CD4-positive, alpha-beta T cell treated with Interleukin-12 subunit alpha and Interleukin-12 subunit beta, for 1 hour (primary cell): ENCODE data around the gene MTHFSD.

ENCODE experiments used
- DNase-seq: peaks from one replicate; pipeline ENCODE4 v3.0.0-alpha.2; 2020

The MTHFSD gene

DNA sequence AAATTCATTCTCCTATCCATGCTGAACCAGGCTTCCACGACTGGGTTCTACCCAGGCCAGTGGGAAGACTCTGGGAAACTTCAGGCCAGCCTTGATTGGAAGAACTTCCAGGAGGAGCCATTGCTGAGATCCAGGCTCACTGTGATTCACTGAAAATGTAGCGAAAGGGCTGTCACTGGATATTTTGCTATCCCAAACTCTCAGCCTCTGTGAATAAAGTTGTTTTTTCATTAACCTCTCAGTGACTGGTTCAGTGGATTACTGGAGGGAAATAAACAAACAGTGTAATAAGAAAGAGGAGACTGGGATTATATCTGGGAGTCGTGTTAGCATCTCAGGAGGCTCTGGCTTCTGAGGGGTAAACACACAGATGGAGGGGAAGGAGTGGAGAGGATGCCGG is 26.4 kb upstream of the MTHFSD start:
- no peak for DNase-seq

GRCh38 chr16:86580791-86581170 is 25.7 kb upstream of the MTHFSD start:
- no peak for DNase-seq

GRCh38 chr16:86580063-86580790 is 25.2 kb upstream of the MTHFSD start:
- no peak for DNase-seq

DNA sequence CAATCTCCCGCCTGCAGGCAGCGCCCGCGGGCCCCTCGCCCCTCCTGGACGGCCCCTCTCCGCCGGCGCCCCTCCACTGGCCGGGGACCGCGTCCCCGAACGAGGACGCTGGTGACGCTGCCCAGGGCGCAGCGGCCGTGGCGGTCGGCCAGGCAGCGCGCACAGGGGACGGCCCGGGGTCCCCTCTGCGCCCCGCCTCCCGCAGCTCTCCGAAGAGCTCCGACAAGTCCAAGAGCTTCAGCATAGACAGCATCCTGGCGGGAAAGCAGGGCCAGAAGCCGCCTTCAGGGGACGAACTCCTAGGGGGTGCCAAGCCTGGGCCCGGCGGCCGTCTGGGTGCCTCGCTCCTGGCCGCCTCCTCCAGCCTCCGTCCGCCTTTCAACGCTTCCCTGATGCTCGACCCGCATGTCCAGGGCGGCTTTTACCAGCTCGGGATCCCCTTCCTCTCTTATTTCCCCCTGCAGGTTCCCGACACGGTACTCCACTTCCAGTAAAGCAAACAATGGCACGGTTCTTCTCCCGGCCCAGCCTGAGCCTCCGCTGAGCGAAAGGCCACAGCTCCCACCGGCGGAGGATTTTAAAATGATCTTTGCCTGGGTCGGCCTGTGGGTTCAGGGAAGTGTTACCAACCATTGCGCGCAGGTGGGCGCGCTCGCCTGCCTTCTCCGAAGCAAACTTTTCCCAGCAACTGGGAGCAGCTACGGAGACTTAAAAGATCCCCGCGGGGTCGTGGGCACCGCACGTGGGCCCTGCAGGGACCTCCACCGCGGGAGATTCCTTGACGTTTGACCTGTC is 24.4 kb upstream of the MTHFSD start:
- DNase-seq = no peak

DNA sequence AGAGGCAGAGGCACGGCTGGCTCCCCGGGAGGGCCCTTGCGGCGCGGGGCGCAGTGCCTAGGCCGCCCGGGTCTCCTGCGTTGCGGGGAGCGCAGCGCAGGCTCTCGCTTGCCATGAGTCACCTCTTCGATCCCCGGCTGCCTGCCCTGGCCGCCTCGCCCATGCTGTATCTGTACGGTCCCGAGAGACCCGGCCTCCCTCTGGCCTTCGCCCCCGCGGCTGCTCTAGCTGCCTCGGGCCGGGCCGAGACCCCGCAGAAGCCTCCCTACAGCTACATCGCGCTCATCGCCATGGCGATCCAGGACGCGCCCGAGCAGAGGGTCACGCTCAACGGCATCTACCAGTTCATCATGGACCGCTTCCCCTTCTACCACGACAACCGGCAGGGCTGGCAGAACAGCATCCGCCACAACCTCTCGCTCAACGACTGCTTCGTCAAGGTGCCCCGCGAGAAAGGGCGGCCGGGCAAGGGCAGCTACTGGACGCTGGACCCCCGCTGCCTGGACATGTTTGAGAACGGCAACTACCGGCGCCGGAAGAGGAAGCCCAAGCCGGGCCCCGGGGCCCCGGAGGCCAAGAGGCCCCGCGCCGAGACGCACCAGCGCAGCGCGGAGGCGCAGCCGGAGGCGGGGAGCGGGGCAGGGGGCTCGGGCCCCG is 23.7 kb upstream of the MTHFSD start:
- DNase-seq = no peak

GRCh38 chr16:86578061-86578599 is 23.1 kb upstream of the MTHFSD start, which contains the start of gene FOXL1:
FOXL1 (plus strand) TSS chr16:86578549; CDS start chr16:86578724, 175 bp downstream.
- no peak for DNase-seq

DNA sequence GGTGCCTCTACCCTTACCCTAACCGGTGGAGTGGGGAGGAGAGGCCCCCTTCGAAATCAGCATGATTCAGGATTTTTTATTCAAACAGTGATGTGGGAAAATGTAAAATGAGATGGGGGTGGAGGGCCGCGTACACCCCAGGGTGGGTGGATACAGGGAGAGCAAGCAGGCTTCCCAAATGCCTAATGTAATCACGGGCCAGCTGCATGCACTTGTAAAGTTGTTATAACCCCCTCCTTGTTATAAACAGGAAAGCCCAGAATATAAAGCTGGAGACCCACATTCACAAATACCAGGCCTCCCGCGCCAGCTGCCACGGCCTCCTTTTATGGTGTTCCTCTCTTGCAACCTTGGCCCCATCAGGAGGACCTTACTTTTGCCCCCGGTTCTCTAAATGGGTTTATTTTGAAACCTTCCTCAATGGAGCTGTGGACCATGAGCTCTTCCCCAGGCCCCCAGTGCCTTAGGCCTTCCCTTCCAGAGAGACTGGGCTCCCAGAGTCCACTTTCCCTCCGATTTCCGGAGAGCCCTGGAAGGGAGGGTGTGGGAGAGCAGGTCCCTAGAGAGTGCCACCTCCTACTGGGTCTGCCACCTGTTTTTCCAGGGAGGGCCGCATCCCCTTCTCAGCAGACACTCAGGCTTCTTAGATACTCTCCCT is 22.4 kb upstream of the MTHFSD start:
- DNase-seq = no peak

GRCh38 chr16:86576591-86577313 is 21.7 kb upstream of the MTHFSD start:
- no peak for DNase-seq

- DNase-seq = peak; percentile 27
Measured at GRCh38 chr16:86575754-86576557, 20.9 kb upstream of the MTHFSD start.

GRCh38 chr16:86575095-86575685 is 20.2 kb upstream of the MTHFSD start:
- DNase-seq = no peak

DNA sequence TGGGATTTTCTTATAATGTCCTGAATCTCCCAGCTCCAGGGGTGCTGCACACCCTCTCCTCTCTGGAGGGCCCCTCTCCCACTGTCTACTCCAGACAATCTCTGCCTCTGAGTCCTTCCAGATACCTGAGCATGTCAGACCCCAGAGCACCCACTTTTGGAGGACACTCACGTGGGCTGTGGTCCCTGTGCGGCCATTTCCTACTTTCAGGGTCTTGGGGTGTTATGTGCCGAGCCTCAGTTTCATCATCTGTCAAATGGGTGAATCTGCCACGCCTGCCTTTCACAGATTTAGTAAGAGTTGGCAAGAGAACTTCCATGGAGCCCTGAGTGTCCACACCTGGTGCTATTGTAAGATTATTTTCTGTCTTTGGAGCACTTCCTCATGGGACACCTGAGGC is 19.6 kb upstream of the MTHFSD start:
- DNase-seq = no peak

DNA sequence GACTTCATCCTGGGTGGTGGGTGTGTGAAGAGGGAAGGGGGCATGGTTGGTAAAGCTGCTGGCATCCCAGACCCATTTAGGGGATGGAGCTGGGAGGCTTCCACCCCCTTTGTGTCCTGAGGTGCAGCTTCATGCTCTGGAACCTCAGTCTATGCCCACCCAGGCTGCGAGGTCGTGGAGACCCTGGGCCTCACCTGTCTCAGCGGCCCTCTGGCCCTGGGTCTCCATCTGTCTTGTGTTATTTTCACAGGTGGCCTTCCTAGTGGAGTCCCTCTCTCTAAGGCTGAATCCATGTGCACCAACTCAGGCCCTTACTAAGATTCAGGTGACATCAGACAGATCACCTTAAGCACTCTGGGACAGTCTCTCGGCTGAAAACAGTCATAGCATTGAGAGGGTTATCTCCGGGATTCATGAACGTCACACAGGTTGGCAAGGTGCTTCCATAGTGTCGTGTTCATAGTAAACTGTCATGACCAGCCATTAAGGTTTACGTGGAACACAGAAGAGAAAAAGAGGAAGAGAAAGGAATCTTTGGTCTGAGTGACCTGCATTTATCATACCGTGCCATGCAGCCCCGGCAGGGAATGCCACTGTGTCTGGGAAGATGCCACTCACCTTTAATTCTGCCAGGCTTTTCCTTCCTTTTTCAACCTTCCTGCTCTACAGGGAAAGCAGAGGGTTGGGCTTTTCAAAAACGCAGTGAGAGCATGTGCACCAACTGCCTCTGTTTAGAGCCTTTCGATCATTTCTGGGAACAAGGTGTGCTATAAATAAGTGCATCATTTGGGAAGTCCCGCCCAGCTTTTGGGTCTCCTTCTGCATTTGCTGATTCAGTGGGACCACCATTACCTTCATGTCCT is 18.8 kb upstream of the MTHFSD start:
- no peak for DNase-seq

DNA sequence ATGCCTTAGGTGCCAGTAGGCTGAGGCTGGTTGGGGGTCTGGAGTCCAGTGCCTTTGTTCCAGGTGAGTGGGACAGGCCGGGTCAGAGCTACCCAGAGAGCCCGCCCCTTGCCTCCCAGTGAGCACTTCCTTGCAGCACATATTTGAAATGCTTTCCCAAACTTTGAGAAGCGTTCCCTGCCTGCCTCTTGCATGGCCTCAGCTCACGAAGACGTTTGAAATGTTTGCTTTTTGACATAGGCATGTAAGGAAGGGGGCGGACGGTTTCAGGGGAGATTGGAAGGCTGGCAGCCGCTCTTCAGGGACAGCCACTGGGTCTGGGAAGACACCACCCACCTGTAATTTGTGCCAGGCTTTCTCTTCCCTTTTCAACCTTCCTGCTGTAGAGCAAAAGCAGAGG is 18.2 kb upstream of the MTHFSD start:
- no peak for DNase-seq

DNA sequence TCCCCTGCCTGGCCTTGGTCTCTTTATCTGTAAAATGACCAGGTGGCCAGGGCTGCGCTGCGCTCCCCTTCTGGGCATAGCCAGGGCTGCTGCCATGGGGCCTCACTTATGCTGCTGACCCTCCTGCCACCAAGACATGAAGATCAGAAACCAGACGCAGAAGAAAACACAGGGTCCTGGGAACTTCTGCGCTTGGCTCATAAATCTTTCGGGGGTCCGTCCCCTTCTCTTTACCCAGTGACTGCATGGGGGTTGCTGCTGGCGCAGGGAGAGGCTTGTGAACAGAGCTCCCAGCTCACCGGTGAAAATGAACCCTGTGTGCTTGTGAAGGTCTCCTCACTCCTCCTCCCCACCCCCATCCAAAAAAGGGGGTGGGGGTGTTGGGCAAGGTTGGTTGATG is 17.6 kb upstream of the MTHFSD start:
- no peak for DNase-seq

- no peak for DNase-seq
Measured at GRCh38 chr16:86572041-86572521, 17.0 kb upstream of the MTHFSD start.

DNA sequence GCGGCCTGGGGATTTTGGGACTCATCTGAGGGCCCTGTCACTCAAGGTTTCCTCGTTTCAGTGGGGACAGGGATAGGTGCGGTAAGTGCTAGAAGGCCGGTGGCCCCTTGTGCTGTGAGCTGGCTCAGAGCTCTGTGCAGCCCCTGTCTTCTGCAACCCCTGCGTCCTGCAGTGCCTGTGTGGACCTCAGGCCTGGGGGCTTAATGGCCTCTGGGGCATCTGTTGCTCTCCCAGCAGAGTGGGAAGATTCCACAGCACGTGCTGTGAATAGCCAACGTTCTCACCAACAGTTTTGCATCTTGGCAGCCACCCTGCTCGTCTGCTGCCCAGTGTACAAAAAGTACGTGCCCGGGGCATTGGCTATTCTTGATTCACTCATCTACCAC is 16.5 kb upstream of the MTHFSD start:
- DNase-seq = no peak

DNA sequence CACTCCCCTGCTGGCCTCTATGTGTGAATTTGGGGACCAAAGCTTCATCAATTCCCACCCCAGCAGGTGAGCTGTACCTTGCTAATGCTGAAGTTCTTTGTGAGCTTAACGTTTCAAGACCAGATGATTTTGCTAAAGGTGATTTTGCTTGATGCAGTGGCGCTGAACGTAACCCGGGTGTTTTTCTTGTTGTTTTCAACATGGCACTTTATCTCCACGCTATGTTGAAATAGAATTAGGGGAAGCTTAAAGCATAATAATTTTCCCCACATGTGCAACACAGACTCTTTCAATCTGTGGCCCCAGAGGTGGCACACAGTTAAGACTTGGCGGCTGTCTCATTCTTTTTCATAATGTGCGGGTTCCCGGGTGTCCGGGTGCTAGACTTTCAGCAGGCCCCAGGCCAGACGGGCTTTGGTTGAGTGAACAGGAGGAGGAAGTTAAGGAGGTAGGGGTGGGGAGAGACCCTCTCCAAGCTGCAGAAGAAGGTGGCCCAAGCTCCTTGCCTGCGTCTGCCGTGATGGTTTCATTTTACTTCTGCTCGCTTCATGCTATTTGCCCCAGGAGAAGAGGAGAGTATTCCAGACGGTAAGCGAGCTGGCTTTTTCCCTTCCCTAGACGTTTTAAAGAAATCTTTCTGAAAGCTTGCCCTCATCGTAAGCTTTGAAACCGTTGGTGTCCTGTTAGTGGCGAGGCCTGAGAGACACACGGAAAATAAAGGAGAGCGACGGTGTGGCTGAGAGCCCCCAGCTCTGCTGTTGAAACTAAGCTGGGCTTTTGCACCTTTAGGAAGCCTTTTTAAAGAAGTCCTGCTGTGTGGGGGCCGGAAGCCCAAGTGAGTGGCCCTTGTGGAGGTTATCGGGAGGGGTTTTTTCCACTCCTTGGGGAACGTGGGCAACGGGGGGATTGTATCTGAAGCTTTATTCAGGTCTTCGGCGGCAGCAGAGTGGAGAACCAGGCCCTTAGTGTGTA is 15.8 kb upstream of the MTHFSD start:
- no peak for DNase-seq

- no peak for DNase-seq
Measured at GRCh38 chr16:86569701-86570447, 14.8 kb upstream of the MTHFSD start.
